ENCODE results near the gene CDC42BPG.
A peak's percentile ranks its signal among the peaks of the same experiment; 100 is the strongest.

CDC42BPG gene

GRCh38 chr11:64844330-64845128 lies at the start of gene CDC42BPG:
Gene CDC42BPG, minus strand, starts transcription at chr11:64844653. Its CDS starts 84 bp downstream, at chr11:64844569.
- DNase-seq, result no peak

- no peak for DNase-seq
Measured at GRCh38 chr11:64893194-64894069, 49.0 kb upstream of the CDC42BPG start.

DNA sequence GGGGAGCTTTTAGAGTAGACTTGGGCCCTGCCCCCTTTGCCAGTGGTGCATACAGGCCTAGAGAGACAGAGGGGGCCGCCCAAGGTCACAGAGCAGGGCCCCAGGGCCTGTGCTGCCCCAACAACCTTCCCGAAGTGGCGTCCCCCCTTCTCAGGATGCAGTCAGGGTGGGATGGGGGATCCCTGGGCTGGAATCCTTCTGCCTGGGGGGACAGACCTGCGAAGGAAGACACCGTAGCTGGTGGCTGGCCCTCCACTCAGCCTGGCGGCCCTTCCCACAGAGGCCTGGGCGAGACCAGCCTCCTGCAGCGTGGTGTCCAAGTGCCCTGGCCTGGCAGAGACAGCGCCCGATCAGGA lies 48.4 kb upstream of the CDC42BPG start:
- no peak for DNase-seq

DNA sequence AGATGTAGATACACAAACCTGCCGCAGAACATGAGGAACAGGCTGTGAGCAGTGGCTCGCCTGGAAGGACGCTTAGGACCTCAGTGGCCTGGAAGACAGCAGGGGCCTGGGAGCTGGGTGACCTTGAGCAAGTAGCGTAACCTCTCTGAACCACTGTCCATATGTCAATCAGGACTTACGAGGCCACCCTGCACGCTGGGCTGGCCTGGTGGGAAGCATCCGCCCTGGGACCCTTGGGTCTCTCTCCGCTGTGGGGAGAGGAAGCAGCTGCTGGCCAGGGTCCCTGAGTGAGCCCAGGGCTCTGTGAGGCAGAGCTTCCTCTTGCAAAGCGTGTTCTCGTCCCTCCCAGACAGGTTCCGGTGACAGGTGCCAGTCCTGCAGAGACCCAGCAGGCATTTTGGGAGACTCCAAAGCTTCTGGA lies 48.0 kb upstream of the CDC42BPG start:
- DNase-seq, result no peak

GRCh38 chr11:64891880-64892279 lies 47.4 kb upstream of the CDC42BPG start:
- no peak for DNase-seq

GRCh38 chr11:64891215-64891848 lies 46.9 kb upstream of the CDC42BPG start:
- DNase-seq, result no peak

DNA sequence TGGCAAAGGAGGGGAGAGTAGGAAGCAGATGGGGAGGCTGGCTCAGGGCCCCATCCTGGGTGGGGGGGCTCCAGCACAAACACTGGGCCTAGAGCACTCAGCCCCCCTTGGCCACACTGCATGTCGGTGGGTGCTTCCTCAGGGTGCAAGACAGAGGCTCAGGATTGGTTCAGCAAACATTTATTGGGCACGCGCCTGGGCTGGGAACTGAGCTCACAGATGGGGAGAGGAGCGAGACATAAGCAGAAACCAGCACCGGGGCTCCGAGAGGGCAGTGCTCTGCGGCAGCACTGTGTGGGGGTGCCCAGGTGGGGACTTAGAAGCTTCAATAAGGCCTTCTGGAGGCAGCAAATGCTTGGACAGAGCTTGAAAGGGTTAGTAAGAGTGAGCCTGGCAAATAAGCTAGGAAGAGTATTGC lies 46.1 kb upstream of the CDC42BPG start:
- no peak for DNase-seq

DNA sequence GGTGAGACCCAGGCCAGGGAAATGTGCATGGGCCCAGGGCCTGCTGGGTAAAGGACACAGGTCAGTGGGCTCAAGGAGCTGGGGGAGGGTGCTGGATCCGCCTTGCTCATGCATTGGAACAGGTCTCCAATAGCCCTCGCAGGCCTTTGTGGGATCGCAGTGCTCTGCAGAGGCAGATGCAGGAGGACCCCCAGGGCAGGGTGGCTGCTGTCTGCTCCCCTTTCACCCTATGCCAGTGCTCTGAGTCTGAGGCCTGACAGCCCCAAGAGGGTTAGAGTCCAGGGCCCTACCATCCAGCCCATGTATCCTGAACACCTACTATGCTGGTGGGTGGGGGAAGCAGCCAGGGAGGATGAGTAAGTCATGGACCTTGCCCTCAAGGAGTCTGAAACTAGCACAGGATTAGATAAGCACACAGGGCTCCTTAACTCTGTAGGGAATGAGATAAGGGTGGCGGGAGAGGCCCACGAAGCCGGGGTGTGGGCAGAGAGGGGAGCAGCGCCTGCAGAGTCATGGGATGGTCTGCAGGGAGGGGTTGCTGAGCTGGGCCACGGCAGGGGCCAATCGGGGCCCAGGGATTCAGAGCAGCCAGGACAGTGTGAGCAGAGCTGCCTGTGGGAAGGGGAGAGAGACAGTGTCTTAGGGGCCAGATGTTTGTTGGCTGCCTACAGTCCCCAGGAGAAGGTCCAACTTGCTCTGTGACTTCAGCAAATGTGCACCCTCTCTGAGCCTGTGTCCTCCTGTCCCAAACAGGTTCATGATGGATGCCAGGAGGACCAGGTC lies 44.5 kb upstream of the CDC42BPG start:
- no peak for DNase-seq

GRCh38 chr11:64888406-64888728 lies 43.9 kb upstream of the CDC42BPG start:
- DNase-seq, result no peak

- no peak for DNase-seq
Measured at GRCh38 chr11:64887757-64888405, 43.4 kb upstream of the CDC42BPG start.

GRCh38 chr11:64887234-64887756 lies 42.8 kb upstream of the CDC42BPG start:
- no peak for DNase-seq

- DNase-seq, result no peak
Measured at GRCh38 chr11:64885367-64886286, 41.2 kb upstream of the CDC42BPG start.

DNA sequence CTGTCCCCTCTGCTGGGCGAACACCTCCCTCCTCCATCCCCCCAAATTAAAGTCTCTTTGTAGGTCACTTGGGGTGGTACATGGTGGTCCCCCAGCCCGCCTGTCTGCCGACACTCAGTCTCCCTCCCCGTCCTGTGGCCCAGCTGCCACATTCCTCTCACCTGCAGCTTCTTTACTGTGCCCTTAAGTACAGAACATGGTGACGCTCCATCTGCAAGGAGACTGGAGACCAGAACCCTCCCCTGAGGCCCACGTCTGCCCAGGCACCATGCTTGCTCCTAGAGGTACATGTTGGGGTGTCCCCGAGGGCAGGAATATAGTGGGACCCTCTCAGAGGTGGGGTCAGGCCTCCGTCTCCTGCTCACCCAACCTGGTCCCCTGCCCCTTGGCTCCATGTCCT lies 39.6 kb upstream of the CDC42BPG start:
- no peak for DNase-seq

DNA sequence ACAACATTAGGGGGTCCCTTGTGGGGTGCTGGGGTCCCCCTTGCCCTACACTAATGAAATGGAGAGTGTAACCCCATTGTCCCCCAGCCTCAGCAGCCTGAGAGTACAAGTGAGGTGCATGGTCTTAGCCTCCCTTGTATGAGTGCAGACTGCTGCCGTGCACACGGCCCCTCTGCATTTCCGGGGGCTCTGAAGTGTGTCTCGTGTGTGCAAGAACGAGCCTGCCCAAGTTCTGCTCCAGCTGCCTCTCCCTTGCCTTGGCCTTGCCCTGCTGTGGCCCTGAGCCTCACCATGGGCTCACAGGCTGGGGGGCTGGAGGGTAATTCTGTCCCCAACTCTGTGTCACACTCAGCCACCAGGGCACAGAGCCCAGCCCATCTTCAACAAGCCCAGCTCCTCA lies 39.1 kb upstream of the CDC42BPG start:
- DNase-seq, result no peak

GRCh38 chr11:64882243-64882642 lies 37.8 kb upstream of the CDC42BPG start:
- DNase-seq, result no peak

GRCh38 chr11:64881476-64881875 lies 37.0 kb upstream of the CDC42BPG start:
- DNase-seq, result no peak

GRCh38 chr11:64880240-64881001 lies 36.0 kb upstream of the CDC42BPG start:
- no peak for DNase-seq

- no peak for DNase-seq
Measured at GRCh38 chr11:64879244-64879900, 34.9 kb upstream of the CDC42BPG start.

- peak; percentile 90 for DNase-seq
Measured at GRCh38 chr11:64878494-64879243, 34.2 kb upstream of the CDC42BPG start, which contains the start of gene EHD1. Gene EHD1, minus strand, starts transcription at chr11:64878621. Its CDS starts 157 bp downstream, at chr11:64878464.
